ENCODE measurements around the gene EFCAB5.
"Not testable (repeated sequence)": the region's sequence is repeated elsewhere in the genome, so short reads cannot be mapped to it uniquely, and the experiment has no call there.

Gene EFCAB5

DNA sequence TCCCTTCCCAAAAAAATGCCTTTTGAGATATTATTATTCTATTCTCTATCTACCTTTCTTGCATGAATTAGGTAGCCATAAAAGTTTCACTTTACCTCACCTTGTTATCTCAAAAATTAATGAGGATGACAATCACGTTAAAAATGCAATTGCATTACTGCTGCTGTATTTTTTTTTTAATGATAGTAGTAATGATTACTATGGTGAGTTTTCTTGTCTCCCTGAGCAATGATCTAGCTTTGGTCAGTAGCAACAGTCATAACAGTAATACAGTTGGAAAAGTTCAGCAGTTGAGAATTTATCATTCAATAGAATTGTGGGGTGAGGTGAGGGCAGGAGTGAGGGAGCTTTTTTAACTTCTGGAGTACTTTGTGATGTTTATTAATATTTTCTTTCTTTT is at the start of gene EFCAB5:
Gene EFCAB5 (plus strand): TSS at position 301 of the 400 bp plus-strand sequence. CDS start 163 bp downstream, outside the sequence.
- ChIA-PET CTCF (interaction anchor here (1.3 to 4.4 kb wide), 5 partner anchors 8 to 324 kb away, joined by 3 to 32 read pairs (median 4); partner anchors contain the start of gene SSH2), POLR2A (no interaction called here)
- TF ChIP-seq, protein P1, sequence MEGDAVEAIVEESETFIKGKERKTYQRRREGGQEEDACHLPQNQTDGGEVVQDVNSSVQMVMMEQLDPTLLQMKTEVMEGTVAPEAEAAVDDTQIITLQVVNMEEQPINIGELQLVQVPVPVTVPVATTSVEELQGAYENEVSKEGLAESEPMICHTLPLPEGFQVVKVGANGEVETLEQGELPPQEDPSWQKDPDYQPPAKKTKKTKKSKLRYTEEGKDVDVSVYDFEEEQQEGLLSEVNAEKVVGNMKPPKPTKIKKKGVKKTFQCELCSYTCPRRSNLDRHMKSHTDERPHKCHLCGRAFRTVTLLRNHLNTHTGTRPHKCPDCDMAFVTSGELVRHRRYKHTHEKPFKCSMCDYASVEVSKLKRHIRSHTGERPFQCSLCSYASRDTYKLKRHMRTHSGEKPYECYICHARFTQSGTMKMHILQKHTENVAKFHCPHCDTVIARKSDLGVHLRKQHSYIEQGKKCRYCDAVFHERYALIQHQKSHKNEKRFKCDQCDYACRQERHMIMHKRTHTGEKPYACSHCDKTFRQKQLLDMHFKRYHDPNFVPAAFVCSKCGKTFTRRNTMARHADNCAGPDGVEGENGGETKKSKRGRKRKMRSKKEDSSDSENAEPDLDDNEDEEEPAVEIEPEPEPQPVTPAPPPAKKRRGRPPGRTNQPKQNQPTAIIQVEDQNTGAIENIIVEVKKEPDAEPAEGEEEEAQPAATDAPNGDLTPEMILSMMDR (IDR thresholded peaks at IDR 0.05; ENCODE audit: control extremely low read depth, extremely low read depth, low read depth, missing control alignments) = no peak
- DNase-seq (ENCODE audit: extremely low spot score) = no peak

DNA sequence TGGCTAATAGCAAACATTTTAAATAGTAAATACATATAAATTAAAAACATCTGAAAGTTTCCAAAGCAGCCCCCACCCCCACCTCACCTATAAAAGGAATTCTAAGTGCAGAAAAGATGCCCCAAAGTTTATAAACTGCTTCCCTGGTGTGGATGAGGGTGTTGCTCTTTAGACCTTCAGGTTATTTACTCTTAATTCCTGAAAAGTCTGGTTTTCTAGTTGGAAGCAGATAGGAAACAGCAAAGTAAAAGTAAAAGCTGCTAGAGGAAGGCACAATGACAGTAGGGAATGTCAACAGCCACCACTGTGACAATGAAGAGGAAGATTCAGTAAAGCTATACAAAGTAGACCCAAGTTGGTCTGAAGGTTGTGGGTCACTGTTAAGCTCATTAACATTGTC is 49.2 kb upstream of the EFCAB5 start:
- DNase-seq (ENCODE audit: extremely low spot score) = no peak
- TF ChIP-seq, protein P1 (IDR thresholded peaks at IDR 0.05; ENCODE audit: control extremely low read depth, extremely low read depth, low read depth, missing control alignments) = no peak
- CTCF ChIA-PET = interaction anchor here (0.7 to 2.7 kb wide), 7 partner anchors 20 to 201 kb away, joined by 3 to 8 read pairs (median 3); partner anchors contain the start of gene SSH2
- POLR2A ChIA-PET = no interaction called here

DNA sequence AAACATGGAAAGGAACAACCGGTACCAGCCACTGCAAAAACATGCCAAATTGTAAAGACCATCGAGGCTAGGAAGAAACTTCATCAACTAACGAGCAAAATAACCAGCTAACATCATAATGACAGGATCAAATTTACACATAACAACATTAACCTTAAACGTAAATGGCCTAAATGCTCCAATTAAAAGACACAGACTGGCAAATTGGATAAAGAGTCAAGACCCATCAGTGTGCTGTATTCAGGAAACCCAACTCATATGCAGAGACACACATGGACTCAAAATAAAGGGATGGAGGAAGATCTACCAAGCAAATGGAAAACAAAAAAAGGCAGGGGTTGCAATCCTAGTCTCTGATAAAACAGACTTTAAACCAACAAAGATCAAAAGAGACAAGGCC is 44.3 kb upstream of the EFCAB5 start:
- DNase-seq (ENCODE audit: extremely low spot score); POLR2A ChIA-PET; CTCF ChIA-PET: not testable (repeated sequence)

DNA sequence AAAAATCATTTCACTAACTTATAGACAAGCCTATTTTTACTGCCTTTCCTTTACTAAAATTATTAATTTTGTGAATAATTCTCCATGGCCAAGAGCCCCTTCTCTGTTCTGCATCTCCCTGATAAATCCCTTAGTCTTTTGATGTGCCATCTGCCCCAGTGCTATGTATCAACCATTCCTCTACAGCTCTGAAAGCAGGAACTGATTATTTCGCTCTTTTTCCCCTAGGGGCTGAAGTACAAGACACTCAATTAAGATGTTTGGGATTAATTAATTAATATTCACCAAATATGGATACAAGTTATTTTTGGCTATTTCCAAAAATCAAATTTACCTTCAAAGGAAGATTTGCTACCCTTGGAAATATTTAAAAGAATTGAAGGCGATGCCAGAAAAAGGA is 38.0 kb upstream of the EFCAB5 start:
- ChIA-PET POLR2A (no interaction called here), CTCF (no interaction called here)
- no peak for DNase-seq (ENCODE audit: extremely low spot score)
- TF ChIP-seq, protein P1 (IDR thresholded peaks at IDR 0.05; ENCODE audit: control extremely low read depth, extremely low read depth, low read depth, missing control alignments) = no peak

DNA sequence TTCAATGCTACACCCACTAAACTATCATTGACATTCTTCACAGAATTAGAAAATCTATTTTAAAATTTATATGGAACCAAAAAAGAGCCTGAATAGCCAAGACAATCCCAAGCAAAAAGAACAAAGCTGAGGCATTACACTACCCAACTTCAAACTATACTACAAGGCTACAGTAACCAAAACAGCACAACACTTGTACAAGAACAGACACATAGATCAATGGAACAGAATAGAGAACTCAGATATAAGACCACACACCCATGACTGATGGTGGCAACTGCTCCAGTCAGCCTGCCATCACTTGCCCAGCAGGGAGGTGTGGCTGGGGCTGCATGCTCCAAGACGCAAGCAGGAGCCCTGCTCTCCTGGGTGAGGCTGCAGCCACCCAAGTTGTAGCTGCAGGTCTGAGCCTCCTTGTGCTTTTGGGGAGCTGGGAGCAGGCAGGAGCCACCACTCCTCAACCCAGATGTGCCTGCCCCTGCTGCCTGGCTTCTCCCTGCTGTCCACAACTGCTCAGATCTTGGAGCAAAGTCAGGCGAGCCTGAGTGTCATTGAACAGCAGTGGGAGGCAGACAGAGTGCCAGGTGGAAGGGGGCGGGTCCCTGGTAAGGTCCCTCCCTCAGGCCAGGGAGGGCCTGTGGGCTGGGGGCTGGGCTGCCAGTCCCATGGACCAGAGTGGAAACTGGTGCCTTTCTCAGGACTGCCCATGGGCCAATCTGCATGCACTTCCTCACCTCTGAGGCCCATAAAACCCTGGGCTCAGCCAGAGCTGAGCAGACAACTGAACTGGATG is 36.2 kb upstream of the EFCAB5 start:
- POLR2A ChIA-PET = no interaction called here
- TF ChIP-seq, protein P1 (IDR thresholded peaks at IDR 0.05; ENCODE audit: control extremely low read depth, extremely low read depth, low read depth, missing control alignments) = no peak
- DNase-seq (ENCODE audit: extremely low spot score) = no peak
- CTCF ChIA-PET = interaction anchor here (2.0 kb wide), 1 partner anchor 26 kb away, joined by 6 read pairs; no protein-coding TSS in a partner anchor

DNA sequence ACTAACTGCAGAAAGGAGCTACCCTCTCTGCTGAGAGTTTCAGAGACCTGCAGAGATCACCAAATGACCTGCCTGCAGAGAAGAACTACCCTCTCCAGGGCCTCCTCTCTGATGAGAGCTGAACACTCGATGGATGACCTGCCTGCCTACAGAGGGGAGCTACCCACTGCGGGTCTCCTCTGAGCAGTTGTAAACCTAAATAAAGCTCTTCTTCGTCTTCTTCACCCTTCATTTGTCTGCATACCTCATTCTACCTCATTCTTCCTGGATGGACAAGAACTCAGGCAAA is 35.6 kb upstream of the EFCAB5 start:
- DNase-seq (ENCODE audit: extremely low spot score) = no peak
- TF ChIP-seq, protein P1 (IDR thresholded peaks at IDR 0.05; ENCODE audit: control extremely low read depth, extremely low read depth, low read depth, missing control alignments) = no peak
- POLR2A ChIA-PET = no interaction called here
- CTCF ChIA-PET = interaction anchor here (1.4 to 2.0 kb wide), 2 partner anchors 25 to 53 kb away, joined by 4 to 6 read pairs; no protein-coding TSS in a partner anchor

DNA sequence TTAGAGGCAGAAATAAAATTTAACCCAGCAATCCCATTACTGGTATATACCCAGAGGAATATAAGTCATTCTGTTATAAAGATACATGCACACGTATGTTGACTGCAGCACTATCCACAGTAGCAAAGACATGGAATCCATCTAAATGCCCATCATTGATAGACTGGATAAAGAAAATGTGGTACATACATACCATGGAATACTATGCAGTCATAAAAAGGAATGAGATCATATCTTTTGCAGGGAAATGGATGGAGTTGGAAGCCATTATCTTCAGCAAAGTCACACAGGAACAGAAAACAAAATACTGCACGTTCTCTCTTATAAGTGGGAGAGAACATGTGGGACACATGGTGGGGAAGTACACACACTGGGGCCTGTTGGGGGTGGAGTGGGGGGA is 34.5 kb upstream of the EFCAB5 start:
- CTCF ChIA-PET = interaction anchor here (1.4 to 2.0 kb wide), 2 partner anchors 24 to 54 kb away, joined by 4 to 6 read pairs; no protein-coding TSS in a partner anchor
- DNase-seq (ENCODE audit: extremely low spot score) = no peak
- POLR2A ChIA-PET = no interaction called here
- TF ChIP-seq, protein P1 (IDR thresholded peaks at IDR 0.05; ENCODE audit: control extremely low read depth, extremely low read depth, low read depth, missing control alignments) = no peak

All from GM10248 (cell line).